Hypothalamus (tissue), 51 donors: ENCODE results near the gene ESR2.
"Not testable (repeated sequence)": the region's sequence is repeated elsewhere in the genome, so short reads cannot be mapped to it uniquely, and the experiment has no call there.

Experiments
- DNase-seq, 51 donors: peaks; one replicate each; lab custom pipeline; 2025; lab: John Stamatoyannopoulos, UW

The ESR2 gene

DNA sequence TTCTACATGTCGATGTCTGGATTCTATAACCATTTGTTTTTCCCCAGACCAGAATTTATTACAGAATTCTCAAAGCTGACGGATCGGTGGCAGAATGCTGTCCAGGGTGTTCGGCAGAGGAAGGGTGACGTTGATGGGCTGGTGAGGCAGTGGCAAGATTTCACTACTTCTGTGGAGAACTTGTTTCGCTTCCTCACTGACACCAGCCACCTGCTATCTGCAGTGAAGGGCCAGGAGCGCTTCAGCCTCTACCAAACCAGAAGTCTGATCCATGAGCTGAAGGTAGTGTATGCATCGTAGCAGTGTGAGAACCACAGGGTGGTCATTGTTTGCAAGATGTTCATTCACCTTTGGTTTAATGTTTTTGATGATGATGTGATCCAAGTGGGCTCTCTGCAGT is 124.0 kb downstream of the ESR2 start:
- DNase-seq: no peak

DNA sequence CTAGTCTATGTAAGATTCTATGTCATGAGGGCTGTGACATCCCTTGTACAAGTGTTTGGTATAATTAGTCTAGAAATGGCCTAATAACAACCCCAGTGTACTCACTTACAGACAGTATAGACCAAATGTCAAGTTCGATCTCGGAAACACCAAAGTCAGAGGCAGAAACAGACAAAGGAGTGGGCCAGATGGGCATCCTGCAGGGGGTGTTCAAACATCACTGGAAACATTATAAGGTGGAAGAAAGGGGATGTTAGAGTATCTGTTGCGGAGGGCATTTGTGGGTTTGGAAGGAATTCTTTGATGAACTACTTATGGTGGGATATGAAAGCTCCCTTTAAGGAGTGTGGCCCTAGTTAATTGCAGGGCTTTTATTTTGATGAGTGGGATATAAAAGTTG is 134.6 kb downstream of the ESR2 start:
- no peak for DNase-seq

DNA sequence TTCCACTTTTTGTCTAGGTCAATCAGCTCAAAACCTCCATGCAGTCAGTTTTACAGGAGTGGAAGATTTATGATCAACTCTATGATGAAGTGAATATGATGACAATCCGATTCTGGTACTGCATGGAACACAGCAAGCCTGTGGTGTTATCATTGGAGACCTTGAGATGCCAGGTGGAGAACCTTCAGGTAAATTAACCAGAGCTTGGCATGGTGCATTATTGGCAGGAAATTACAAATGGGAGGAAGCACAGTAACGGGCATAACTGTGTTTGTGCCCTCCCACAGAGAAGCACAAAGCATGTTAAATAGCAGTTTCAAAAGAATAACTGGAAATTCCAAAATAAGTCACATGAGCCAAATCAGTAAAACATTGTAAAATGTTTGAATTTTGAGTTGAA is 135.6 kb downstream of the ESR2 start:
- no peak for DNase-seq

DNA sequence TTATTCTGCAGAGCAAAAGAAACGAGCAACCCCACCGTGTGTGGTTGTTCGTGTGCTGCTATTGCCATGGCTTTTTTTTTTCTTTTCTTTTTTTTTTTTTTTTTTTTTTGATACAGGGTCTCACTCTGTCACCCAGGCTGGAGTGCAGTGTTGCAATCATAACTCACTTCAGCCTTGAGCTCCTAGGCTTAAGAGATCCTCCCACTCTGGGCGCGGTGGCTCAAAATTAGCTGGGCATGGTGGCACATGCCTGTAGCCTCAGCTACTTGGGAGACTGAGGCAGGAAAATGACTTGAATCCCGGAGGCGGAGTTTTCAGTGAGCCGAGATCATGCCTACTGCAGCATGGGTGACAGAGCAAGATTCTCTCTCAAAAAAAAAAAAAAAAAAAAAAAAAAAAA is 144.2 kb downstream of the ESR2 start:
- DNase-seq: no peak

DNA sequence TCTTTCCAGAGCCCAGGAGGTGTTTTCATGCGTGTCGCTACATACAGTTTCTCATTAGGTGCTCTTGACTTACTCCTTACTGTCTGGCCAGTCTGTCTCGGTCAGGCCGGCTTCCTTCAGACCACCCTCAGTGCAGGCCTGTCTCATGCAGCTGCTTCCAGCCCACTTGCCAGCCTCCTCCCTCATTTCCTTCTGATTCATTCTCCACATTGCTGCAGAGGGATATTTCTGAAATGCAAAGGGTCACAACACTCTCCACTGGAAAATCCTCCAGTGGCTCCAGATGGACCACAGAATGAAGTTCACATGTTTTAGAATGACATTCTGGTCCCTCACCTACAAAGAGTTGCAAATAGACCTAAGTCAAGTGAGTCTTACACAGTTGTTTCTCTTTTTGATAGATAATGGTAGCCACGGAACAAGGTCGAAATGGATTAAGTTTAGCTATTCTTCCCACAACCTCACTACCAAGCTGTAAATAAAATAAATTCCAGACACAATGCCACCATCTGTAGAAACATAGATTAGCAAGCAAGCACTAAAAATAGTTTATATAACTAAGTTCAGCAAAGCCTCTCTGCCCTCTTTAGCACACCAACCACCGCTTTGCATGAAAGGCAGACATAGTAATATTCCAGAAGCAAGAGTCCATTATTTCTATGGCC is 146.9 kb downstream of the ESR2 start:
- peak in 1 of 51 donors; percentile 10 for DNase-seq

DNA sequence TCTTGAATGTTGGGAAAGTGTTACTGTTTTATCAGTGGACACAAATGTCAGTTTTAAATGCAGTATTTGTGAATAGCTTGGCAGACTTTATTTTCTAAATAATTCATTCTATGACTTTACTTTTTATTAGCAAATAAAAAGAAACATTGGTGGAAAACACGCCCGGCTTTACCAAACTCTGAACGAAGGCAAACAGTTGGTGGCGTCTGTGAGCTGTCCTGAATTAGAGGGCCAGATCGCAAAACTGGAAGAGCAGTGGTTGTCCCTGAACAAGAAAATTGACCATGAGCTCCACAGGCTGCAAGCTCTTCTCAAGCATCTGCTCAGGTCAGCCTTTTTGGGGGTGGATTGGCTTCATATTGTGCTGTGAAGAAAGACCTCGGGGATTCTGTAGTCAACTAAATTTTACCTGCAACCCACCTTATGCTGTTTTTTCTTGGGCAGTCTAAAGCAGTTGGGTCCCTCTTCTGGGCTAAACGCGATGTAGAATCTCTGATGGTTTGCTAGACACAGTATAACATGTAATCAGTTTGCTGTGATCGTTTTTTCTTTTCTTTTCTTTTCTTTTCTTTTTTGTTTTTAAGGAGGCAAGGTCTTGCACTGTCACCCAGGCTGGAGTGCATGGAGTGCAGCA is 156.4 kb downstream of the ESR2 start:
- DNase-seq: peak in 4 of 51 donors; percentile 1 to 5 (median 2)

DNA sequence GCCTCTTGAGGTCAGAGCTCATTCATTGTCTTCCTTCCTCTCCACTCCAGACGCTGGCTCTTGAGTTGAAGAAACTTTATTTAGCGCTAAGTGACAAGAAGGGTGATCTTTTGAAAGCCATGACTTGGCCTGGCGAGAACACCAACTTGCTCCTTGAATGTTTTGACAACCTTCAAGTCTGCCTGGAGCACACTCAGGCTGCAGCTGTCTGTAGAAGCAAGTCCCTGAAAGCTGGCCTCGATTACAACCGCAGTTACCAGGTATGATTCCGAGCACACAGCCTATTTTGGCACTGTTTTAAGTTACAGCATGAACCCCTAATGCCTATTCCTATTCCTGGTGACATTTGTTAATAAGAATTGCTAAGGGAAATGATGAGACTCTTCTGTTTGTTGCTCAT is 167.6 kb downstream of the ESR2 start:
- DNase-seq: no peak

DNA sequence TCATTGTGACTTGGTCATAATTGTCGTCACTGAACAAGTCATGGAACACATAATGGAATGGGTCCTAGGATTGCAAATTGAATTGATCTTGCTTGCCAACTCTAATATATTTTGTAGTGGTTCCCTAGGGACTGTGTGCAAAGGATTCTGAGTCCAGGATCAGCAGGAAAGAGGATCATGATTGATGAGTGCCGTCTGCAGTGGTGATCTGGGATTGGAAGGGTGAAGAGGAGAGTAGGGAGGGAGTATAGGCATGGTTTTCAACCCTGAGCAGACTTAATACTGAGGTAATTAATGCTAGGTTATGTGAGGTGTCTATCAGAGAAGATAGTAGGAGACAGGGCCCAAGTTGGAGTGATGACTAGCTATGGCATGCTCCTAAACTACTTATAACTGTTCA is 168.9 kb downstream of the ESR2 start:
- no peak for DNase-seq

DNA sequence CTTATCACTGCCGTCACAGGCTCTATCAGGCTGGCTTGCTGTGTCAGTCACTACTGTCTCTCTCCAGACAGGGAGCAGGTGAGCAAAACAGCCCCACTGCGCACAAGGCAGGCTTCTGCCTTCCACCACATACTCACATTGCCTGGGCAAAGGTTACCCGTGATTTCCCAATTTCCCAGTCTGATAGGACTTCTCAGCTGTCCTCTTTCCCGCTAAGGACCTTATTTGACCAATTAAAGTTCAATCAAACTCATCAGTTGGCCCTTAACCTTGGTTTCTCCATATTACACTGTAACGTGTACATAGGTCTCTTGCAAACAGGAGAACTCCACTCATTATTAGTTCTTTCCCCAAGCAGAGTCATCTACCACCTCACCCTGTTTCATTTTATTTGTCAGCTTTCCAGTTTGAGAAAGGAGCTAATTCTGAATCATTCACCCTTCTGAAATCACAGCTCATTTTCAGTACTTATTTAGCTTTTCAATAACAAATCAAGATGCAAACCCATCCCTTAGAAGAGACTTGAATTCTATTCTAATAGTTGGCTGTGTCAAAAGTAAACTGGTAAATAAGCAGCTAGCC is 170.8 kb downstream of the ESR2 start:
- DNase-seq: no peak

DNA sequence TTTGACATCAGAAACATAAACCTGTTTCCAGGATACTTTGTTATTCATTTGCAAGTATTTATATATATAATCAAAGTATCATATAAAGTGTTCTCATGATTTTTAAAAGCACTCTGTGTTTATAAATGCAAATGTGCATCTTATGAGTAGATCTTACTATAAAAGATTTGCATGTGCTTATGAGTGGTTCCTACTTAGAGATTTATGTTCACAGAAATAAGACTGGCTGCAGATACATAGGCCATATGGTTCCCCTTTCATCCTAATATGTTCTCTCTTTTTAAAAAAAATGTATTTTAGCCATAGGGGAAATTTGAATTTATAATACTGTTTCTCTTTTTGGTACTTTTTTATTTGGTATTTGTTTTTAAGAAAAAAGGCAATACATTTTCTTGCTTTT is 174.2 kb downstream of the ESR2 start:
- DNase-seq: no peak

DNA sequence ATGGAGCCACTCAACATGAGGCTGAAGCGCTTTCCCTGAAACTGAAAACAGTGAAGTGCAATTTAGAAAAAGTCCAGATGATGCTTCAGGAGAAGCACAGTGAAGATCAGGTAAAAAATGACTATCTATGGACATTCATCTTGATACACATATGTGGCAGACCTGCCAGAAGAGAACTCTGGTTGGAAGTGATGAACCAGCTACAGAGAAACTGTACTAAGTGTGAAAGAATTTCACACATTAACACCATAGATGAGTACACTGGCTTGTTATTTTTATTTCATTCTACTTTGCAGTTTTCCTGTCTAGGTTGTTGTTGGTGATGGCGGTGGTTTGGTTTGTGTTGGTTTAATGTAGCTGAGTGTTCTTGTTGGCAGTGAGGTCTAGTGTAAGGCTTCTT is 174.7 kb downstream of the ESR2 start:
- no peak for DNase-seq

DNA sequence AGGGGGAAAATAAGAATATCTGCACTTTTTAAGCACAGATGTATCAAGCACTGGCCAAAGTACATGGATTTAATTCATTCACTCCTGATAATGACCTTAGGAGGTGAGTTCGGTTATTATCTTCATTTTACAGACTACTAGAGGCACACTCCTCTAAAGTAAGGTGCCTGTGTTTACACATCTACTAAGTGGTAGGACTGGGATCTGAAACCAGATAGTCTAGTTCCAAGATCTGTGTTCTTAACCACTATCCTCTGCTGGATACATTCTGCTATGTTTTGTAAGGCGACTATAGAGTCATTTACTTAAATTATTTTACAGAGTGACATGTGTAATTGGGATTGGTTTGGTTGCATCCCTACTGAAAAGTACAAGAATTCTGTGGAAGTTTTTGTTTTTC is 175.3 kb downstream of the ESR2 start:
- no peak for DNase-seq

DNA sequence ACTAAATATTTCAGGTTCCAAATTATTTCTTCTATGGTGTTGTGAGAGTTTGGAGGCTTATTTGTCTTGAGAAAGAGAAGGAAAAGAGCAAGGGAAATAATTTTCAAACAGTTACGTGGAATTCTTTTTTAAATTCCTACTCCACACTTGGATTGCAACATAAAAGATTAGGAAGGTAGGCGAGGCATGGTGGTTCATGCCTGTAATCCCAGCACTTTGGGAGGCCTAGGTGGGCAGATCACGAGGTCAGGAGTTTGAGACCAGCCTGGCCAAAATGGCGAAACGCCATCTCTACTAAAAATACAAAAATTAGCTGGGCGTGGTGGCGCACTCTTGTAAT is 175.8 kb downstream of the ESR2 start:
- DNase-seq: not testable (repeated sequence)

DNA sequence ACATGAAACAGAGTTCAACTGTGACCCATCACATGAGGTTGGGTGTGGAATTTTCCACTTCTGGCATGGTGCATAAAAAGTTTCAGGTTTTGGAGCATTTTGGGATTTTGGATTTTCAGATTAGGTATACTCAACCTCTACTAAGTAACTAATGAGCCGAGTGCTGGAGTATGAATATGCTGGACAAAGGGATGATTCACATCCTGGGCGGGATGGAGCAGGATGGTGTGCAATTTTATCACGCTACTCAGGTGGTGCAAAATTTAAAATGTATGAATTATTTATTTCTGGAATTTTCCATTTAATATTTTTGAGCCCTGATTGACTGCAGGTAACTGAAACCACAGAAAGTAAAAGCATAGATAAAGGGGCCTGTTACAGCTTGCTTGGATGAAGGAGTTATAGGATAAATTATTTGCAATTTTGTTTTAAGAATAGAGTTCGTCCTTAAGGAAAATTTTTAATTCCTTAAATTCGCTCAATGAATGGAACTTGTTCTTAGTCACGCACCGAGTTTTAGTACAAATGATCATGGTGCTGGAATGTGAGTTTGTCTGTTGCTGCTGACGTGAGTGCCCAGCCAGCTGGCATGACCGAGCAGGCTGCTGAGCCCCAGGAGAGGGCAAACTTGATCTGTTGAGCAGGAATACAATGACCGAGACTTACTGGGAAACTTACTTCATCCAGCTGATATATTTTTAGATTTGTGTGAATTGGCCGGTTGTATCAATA is 176.3 kb downstream of the ESR2 start:
- DNase-seq: no peak

DNA sequence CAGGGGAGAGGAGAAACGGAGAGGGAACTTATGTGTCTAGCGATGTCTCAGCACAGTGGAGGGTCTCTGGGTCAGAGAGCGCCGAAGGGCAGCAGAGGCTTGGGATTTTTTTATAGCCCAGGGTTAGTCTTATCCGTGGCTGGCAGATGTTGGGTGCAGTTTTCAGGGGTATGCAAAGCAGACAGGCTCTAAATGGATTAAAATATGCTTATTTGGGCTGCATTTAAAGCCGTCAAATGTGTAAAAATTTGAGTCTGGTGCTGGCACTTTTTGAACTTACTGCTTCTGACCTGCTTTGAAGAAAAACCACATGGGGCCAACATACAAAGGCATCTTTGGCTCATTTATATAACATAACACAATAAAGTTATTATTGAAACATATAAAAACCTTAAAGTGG is 178.8 kb downstream of the ESR2 start:
- DNase-seq: no peak

DNA sequence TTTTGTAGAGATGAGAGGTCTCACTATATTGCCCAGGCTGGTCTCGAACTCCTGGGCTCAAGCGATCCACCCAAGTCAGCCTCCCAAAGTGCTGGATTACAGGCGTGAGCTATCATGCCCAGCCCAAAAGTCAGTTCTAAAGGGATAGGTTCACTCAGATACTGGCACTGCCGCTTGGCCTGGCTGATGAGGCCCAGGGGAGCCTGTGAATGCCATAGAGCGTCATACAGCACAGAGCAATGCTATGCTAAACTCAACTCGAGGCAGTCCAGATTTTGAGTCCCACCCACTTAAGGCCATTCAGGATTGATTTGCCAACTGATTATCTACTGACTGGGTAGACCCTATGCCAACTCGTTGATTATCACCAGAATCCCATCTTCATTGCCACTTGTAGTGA is 179.4 kb downstream of the ESR2 start:
- DNase-seq: no peak

DNA sequence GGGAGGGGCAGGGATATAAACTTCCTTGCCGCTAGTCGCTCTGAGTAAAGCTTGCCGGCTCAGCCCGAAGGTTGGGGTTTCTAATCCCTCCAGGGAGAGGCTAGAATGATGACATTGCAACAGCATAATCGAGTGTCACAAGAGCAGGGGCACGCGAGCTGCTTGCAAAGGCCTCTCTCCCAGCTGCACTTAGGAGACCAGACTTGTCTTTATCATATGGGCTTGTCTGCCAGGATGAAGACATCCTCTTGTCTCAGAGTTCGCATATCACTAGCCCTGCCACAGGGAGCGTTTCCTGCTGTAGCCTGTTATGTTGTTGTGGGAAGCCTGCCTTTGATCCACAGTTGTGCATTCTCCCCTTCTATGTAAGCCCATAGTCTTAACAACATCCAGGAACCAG is 180.0 kb downstream of the ESR2 start:
- no peak for DNase-seq

DNA sequence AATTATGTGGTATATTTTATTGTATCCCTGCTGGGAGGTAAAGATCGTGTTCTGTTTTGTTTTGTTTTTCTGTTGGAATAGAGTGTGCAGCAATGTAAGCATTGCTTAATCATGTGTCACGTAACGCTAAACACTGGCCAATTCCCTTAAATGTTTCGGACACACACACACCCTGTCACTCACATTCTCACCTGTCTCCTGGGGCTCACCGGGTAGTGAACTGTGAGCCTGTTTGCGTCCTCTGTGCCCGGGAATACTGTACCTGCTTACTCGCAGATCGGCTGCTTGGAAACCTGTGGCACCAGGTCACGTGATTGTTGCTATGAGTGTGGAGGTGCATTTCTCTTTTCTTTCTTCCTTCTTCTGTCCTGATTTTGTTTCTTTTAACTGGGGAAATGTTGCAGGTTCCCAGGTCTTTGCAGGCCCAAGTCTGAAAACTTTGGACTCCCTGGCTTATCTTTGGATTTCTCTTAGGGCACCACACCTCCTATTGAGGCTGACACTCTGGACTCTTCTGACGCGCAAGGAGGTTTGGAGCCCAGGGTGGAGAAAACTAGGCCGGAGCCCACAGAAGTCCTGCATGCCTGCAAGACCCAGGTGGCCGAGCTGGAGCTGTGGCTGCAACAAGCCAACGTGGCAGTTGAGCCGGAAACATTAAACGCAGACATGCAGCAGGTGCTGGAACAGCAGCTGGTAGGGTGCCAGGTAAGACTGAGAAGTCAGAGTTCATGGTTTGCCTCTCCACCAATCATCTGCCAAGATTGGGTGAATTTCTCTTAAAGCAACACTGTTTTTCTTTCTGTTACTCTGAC is 181.1 kb downstream of the ESR2 start:
- DNase-seq: no peak

DNA sequence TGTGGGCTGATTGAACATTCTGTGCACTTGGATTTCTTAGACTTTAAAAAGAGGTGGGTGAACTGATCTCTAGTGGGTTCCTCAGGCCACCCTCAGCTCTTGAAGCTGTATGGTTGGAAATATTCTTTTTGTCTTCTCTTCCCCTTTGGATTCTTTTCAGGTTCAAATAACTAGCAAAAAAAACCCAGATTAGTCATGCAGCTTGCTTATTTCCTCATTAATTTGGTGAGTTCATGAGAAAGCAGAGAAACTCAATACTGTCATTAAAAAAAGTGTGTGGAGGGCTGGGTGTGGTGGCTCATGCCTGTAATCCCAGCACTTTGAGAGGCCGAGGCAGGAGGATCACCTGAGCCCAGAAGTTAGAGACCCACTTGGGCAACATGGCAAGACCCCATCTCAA is 183.4 kb downstream of the ESR2 start:
- DNase-seq: no peak

DNA sequence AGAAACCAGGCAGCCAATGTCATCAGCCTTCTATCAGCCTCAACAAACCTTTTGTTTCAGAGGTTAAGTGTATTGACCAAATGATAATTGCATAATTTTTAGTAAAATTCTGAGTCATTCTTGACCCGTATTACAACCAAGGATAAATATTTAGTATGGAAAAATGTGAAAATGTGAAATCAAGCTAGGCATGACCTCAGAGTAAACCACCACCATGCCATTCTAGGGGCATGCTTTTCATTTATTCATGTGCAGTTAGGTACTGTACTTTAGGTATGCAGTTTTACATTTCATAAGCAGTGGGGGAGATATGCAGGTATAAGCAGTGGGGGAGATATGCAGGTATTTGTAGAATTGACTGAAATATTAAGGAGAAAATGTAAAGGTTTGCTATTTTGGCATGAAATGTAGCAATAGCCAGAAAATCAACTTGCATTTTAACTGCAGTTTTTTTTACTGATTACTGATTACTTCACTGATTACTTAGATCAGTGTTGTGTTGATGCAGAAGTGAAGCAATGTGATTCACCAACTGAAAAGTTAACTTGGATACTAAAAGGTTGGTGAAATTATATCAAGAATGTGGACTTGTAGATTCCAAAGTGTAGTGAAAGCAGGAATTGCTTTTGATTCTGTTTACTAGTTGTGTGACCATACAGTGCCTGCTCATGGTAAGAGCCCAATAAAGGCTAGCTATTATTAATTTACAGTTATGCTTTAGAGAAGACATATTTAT is 184.2 kb downstream of the ESR2 start:
- DNase-seq: no peak
